Head of caudate nucleus (tissue), 42 donors: ENCODE data around the gene CBLN3.

ENCODE experiments used
- DNase-seq, 42 donors: peaks; one replicate each; pipeline versions ENCODE4 v3.0.0 to v3.0.0-alpha.2; 2020 to 2021; ENCODE audit warnings: mixed read lengths in 7 of 42
- intact Hi-C: fragments of 100-400 bp; cut with DNase I; formaldehyde crosslinking; loops from one replicate; pipeline ENCODE4 v1.15.0; 2022

The CBLN3 gene

DNA sequence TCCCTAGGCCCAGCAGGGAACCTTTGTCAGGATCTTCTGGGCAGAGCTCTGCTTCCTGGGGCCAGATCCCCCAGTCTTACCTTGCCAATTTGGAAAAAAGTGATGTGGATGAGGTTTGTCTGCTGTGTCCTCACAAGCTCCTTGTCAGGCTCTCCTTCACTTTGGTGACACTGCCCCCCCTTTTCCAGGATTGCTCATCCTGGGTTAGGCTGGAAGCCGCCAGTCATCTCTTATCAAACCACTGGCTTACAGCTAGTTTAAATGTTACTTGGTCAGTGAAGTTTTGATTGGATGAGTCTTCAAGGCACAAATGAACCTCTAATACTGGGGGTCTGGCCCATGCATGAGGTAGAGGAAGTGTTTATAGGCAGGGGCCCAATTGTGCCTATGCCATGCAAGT is 15.4 kb downstream of the CBLN3 start:
- DNase-seq: no peak
- intact Hi-C loops: no loop called here

DNA sequence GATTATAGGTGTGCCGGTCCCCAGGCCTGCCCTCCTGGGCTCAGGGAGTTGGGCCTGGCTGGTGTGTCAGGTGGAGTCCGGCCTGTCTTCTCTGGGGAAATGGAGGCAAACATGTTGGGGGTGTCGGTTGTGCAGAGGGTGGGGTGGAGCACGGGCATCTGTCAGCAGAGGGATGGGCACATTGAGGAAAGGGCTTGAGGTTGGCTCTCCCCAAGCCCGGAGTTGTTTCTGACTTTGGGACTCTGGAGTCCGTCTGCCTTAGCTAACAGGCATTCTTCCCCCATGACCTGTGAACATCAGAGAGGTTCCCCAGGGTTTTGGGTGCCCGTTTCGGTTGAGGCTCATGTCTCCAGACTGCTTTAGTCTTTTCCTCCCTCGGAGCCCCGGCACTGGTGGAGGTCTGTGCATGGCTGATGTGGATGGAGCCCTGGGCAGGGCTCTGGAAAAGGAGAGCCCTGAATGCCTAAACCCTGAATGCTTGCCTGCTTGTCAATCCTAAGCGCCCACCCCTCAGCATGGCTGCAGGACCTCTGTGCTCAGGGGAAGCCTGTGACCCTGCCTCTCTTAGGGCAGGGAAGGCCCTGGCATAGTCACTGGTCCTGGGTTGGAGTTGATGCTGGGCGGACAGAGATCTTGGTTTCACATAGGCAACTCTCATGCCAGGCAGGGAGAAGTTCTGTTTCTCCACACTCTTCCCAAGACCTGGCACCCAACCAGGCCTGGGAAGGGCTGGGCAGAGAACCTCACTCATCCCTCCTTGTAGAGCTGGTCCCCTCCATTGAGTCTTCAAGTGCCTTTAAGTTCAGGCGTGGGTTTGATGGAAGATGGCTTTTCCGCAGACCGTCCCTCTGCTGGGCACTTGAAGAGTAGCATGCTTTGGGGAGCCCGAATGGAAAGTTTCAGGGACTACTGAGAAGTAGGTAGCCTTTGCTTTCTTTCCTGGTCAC is 17.8 kb downstream of the CBLN3 start:
- peak in 5 of 42 donors; percentile 16 to 36 (median 24) for DNase-seq
- intact Hi-C loops: no loop called here

- peak in 1 of 42 donors; percentile 18 for DNase-seq
Measured at GRCh38 chr14:24409956-24410355, 19.5 kb downstream of the CBLN3 start.

DNA sequence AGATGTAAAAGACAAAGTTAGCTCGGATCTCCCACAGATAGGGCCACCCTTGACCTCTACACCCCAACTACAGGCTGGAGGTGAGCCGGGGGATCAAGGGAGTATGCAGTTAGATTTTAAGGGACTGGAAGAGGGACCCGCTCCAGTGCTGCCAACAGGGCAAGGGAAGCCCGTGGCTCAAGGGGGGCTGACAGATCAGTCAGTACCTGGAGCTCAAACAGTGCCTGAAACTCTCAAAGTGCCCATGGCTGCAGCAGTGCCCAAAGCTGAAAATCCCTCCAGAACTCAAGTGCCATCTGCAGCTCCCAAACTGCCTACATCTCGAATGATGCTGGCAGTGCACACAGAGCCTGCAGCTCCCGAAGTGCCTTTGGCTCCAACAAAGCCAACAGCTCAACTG is 20.3 kb downstream of the CBLN3 start:
- peak in 1 of 42 donors; percentile 31 for DNase-seq

More at GRCh38 chr14:24409956-24410355, 19.5 kb downstream of the CBLN3 start:
- intact Hi-C loops: no loop called here

GRCh38 chr14:24408764-24409163 is 20.7 kb downstream of the CBLN3 start:
- intact Hi-C loops: no loop called here
- peak in 1 of 42 donors; percentile 36 for DNase-seq

More for the DNA sequence above, 20.3 kb downstream of the CBLN3 start:
- intact Hi-C loops: no loop called here

DNA sequence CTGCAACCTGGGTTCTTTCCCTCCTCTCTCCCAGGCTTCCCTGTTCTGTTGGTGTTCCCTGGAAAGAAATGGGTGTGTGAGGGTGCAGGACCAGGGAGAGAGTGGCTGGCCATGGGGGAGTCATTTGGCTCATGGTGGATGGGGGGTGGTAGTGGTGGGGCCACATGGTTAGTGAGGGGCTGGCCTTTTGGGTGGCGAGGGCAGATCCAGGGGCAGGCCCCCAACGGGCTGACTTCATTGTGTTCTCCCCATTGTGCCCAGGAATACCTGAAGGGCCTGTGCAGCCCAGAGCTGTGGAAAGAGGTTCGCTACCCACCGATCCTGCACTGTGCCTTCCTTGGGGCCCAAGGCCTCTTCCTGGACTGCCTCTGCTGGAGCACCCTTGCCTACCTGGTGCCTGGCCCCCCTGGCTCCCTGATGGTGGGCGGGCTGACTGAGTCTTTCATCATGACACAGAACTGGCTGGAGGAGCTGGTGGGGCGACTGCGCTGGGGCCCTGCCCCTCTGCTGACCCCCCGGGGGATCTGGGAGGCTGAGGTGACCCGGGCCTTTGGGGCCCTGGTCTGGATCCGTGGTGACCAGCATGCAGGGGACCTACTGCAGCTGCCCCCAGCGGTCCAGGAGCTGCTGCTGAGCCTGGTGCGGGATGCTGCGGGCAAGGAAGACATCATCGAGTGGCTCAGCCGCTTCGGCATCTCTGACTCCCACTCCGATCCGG is 21.7 kb downstream of the CBLN3 start:
- intact Hi-C loops: no loop called here
- peak in 1 of 42 donors; percentile 16 for DNase-seq

DNA sequence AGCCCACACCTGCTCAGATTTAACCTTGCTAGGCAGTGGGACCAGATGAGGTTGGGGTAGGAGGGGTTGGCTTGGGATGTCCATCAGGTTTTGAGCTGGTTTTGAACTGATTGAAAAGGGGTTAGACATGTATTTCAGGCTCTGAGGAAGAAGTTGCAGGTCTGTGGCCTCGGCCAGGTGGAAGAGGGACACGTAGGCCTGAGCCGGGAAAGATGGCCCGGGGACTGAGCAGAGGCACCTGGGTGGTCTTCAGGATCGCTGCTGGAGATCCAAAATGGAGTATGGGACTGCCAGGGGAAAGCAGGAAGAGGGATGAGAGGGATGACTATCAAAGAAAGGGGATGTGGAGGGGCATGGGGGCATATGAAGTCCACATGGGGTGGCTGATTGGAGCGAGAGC is 23.1 kb downstream of the CBLN3 start:
- DNase-seq: peak in 1 of 42 donors; percentile 5
- intact Hi-C loops: no loop called here

DNA sequence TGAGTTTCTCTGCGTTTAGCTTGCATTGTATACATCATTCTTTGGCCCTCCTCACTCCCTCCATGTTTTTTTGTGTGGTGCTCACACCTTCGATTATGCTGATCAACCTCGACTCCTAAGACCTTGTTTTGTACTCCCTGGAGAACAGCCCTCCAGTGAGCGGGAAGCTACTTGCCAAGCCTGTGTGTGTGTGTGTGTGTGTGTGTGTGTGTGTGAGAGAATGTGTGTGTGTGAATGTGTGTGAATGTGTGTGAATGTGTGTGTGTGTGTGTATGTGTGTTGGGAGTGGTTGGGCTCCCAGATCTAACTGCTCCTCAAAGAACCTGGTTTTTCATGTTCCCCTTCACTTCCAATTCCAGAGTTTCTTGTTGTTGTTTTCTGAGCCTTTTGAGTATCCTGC is 24.7 kb downstream of the CBLN3 start:
- DNase-seq: no peak
- intact Hi-C loops: no loop called here

DNA sequence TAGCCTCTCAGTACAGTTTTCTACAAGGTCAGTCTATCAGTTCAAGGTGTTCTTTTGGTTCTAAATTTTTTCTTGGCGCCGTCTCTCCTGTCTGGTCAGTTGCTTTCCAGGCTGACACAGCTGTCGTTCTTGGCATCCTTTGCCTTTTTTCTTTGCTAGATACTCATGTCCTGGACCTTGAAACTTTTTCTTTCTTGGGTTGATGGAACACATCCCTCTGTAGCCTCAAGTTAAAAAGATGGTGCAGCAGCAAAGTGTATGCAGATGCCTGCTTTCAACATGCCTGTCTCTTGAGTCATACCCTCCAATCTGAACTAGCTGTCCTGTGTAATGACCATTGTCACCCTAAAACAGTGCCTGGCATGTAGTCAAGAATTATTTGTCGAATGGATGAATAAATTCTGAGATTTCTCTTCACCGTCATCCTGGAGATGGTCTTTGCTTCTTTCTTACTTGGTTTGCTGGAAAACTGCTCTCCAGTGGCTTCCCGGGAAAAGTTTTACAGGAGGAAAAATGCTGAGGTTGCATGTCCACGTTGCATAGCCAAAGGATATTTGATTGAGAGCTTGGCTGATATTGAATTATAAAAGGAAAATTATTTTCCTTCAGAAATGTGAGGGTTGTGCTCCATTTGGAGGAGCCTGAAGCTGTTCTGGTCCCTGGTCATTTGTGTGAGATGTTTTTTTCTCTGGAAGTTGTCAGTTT is 26.0 kb downstream of the CBLN3 start:
- intact Hi-C loops: no loop called here

GRCh38 chr14:24401810-24402702 is 27.4 kb downstream of the CBLN3 start:
- intact Hi-C loops: no loop called here
- DNase-seq: peak in 1 of 42 donors; percentile 12

More for the DNA sequence above, 26.0 kb downstream of the CBLN3 start:
- DNase-seq: no peak

DNA sequence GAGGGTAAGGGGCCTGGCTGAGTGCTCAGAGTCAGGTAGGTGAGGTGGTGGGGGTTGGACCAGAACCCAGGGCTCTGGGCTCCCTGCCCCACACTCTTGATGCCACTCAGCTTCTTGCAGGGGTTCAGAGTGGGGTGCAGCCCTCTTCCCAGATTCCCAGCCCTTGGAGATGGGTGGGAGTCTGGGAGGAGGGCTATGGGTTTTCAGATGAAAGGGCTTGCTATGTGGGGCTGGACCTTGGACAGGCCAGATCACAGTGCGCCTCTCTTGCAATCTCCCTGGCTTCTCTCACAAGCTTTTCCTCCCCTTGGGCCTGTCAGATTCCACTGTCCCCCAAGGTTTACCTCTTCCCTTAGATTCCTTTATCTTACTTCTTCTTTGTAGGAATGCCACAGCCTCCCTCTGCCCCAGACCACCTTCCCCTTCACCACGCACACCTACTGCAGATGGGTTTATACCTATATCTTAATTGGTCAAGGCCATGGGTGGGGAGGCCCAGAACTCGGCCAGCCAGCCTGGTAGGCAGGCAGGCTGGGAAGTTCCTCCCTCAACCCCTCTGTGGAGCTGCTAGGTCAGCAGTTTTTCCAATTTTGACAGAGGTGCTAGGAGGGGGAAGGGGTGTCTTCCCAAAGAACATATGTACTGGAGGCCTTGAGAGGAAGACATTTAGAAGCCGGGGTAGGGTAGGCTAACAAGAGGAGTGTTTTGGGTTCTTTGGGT is 29.3 kb downstream of the CBLN3 start:
- peak in 4 of 42 donors; percentile 15 to 30 (median 20) for DNase-seq
- intact Hi-C loops: no loop called here

GRCh38 chr14:24399447-24399822 is 30.0 kb downstream of the CBLN3 start:
- intact Hi-C loops: no loop called here
- peak in 2 of 42 donors; percentile 24 to 27 for DNase-seq

DNA sequence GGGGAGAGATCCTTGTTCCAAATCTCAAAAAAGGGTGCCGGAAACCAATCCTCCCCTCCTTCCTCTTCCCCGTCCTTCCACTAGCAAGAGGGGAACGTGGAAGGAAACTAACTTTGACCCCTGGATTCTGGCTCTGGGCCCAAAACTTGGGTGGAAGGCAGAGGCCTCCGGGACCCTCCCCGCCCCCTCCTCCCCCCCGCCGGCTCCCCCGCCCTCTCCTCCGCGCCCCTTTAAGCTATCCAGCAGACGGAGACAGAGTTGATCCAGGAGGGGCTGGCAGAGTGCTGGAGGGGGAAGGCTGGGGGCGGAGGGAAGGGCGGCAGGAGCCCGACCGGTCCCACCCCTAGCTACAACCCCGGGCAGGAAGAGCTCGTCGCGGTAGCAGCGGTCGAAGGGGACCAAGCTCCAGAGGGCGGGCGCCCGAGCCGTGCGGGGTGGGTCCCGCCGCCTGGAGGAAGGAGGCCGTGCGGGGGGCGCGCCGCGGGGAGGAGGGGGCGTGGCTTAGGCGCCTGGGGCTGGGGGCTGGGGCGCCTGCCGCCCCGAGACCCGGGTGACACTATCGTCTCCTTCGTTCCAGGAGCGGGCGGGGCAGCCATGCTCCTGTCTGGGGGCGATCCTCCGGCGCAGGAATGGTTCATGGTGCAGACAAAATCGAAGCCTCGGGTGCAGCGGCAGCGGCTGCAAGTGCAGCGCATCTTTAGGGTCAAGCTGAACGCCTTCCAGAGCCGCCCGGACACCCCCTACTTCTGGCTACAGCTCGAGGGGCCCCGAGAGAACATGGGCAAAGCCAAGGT is 30.6 kb downstream of the CBLN3 start, which contains the start of gene NYNRIN:
Gene NYNRIN, plus strand, starts transcription at position 351 of the 794 bp plus-strand sequence. Its CDS starts 244 bp downstream, at position 595.
- intact Hi-C loops: no loop called here
- peak in 29 of 42 donors; percentile 2 to 62 (median 32) for DNase-seq

GRCh38 chr14:24398293-24398652 is 31.2 kb downstream of the CBLN3 start:
- intact Hi-C loops: no loop called here
- peak in 1 of 42 donors; percentile 27 for DNase-seq

- intact Hi-C loops: no loop called here
- DNase-seq: no peak
Measured at GRCh38 chr14:24397639-24398292, 31.7 kb downstream of the CBLN3 start.
